Liver (tissue), 9 donors: ENCODE measurements around the gene ST3GAL4. TPM values are rescaled to one million over a fixed set of nuclear protein-coding genes. Genes with fewer than 3 reads are reported as not detected.

Experiments used
- DNase-seq: peaks from one replicate; pipeline ENCODE4 v3.0.0-alpha.2; 2017; ENCODE audit warnings: low spot score
- H3K27ac ChIP-seq, 2 donors: one replicate each; pipeline ENCODE4 v1.7.0; 2013; ENCODE audit warnings: inconsistent platforms in 2 of 2, low read length in 2 of 2, control low read depth in 1 of 2, low read depth in 1 of 2, mild to moderate bottlenecking in 1 of 2
- H3K27me3 ChIP-seq, 4 donors: one replicate each; pipeline versions ENCODE4 v1.6.1 to v1.7.0; 2013; ENCODE audit warnings: low read length in 3 of 4, inconsistent platforms in 1 of 4, mild to moderate bottlenecking in 1 of 4, moderate library complexity in 1 of 4; ENCODE audit not compliant: control insufficient read depth in 4 of 4, insufficient read depth in 4 of 4
- H3K36me3 ChIP-seq, 4 donors: one replicate each; pipeline versions ENCODE4 v1.6.1 to v1.7.0; 2013; ENCODE audit warnings: low read length in 3 of 4, mild to moderate bottlenecking in 3 of 4, low read depth in 1 of 4, moderate library complexity in 1 of 4; ENCODE audit not compliant: control insufficient read depth in 4 of 4, insufficient read depth in 3 of 4
- H3K4me1 ChIP-seq, 4 donors: one replicate each; pipeline versions ENCODE4 v1.6.1 to v1.7.0; 2013; ENCODE audit warnings: low read length in 3 of 4, mild to moderate bottlenecking in 3 of 4, moderate library complexity in 1 of 4; ENCODE audit not compliant: control insufficient read depth in 4 of 4, insufficient read depth in 4 of 4
- H3K4me3 ChIP-seq, 3 donors: one replicate each; pipeline versions ENCODE4 v1.6.1 to v1.7.0; 2013; ENCODE audit warnings: low read length in 3 of 3, control low read depth in 1 of 3, low read depth in 1 of 3, mild to moderate bottlenecking in 1 of 3
- H3K9ac ChIP-seq, 2 donors: one replicate each; pipeline ENCODE4 v1.7.0; 2013; ENCODE audit warnings: low read length in 2 of 2, mild to moderate bottlenecking in 2 of 2, moderate library complexity in 2 of 2, control low read depth in 1 of 2, low read depth in 1 of 2
- H3K9me3 ChIP-seq, 4 donors: one replicate each; pipeline versions ENCODE4 v1.6.1 to v1.7.0; 2013; ENCODE audit warnings: low read length in 3 of 4; ENCODE audit not compliant: control insufficient read depth in 4 of 4
- EGR1 ChIP-seq, 2 donors: IDR thresholded peaks; 2 replicates each; pipeline ENCODE4 v1.6.1; 2016 to 2018; ENCODE audit warnings: antibody characterized with exemption in 2 of 2, low read depth in 2 of 2
- FOXA1 ChIP-seq: IDR thresholded peaks from 2 replicates; pipeline ENCODE4 v1.6.1; 2016; ENCODE audit warnings: antibody characterized with exemption
- FOXA2 ChIP-seq: IDR thresholded peaks from 2 replicates; pipeline ENCODE4 v1.6.1; 2016; ENCODE audit warnings: antibody characterized with exemption
- GABPA ChIP-seq, 2 donors: IDR thresholded peaks in 1 of 2; conservative IDR thresholded peaks in 1 of 2; 2 replicates each; pipeline ENCODE4 v1.6.1; 2016; ENCODE audit warnings: antibody characterized with exemption in 2 of 2, mild to moderate bottlenecking in 1 of 2, moderate library complexity in 1 of 2
- HNF4A ChIP-seq, 2 donors: conservative IDR thresholded peaks; 2 replicates each; pipeline ENCODE4 v1.6.1; 2016; ENCODE audit warnings: antibody characterized with exemption in 2 of 2, mild to moderate bottlenecking in 2 of 2
- HNF4G ChIP-seq: IDR thresholded peaks from 2 replicates; pipeline ENCODE4 v1.6.1; 2016; ENCODE audit warnings: antibody characterized with exemption
- JUND ChIP-seq, 2 donors: IDR thresholded peaks; 2 replicates each; pipeline ENCODE4 v1.6.1; 2016; ENCODE audit warnings: antibody characterized with exemption in 2 of 2
- NR2F2 ChIP-seq: IDR thresholded peaks from 2 replicates; pipeline ENCODE4 v1.6.1; 2016; ENCODE audit warnings: antibody characterized with exemption
- RAD21 ChIP-seq, 2 donors: IDR thresholded peaks; 2 replicates each; pipeline ENCODE4 v1.6.1; 2016; ENCODE audit warnings: antibody characterized with exemption in 2 of 2, mild to moderate bottlenecking in 2 of 2
- RXRA ChIP-seq, 2 donors: IDR thresholded peaks; 2 replicates each; pipeline ENCODE4 v1.6.1; 2017 to 2018; ENCODE audit warnings: antibody characterized with exemption in 2 of 2, mild to moderate bottlenecking in 1 of 2
- SP1 ChIP-seq: IDR thresholded peaks from 2 replicates; pipeline ENCODE4 v1.6.1; 2018; ENCODE audit warnings: antibody characterized with exemption, mild to moderate bottlenecking
- YY1 ChIP-seq: IDR thresholded peaks from 2 replicates; pipeline ENCODE4 v1.6.1; 2016; ENCODE audit warnings: antibody characterized with exemption, mild to moderate bottlenecking
- WGBS: extraction: QIAGEN DNeasy Blood & Tissue Kit; methylation state at CpG from one replicate; pipeline ENCODE4 v1.1.7; 2013; 5-methylcytosine and 5-hydroxymethylcytosine counted together
- polyA plus RNA-seq, 2 donors: library from polyadenylated mRNA; stranded (reverse) in 1 of 2; unstranded in 1 of 2; fragments of 200-250 nt in 1 of 2; fragments of >200 nt in 1 of 2; fragmentation: Nextera tagmentation in 1 of 2; extraction: Ambion mirVana in 1 of 2; gene quantifications; one replicate each; pipeline versions ENCODE4 v1.2.1 to v1.2.3, GENCODE V29; 2013 to 2015
- total RNA-seq, 2 donors: library from RNA; depleted of rRNA; stranded (reverse); fragments of >200 nt; gene quantifications; one replicate each; pipeline ENCODE4 v1.2.3, GENCODE V29; 2014
- TF ChIP-seq, protein P1 (sequence below): IDR thresholded peaks from 2 replicates; pipeline ENCODE4 v1.6.1; 2016; ENCODE audit warnings: antibody characterized with exemption, mild to moderate bottlenecking
- TF ChIP-seq, protein P2 (sequence below): fragments of 150-350 bp; IDR thresholded peaks from 2 replicates; pipeline ENCODE4 v1.5.1; 2017; ENCODE audit warnings: improper control_type of control experiment, low read depth, low read length; ENCODE audit not compliant: missing input control
- TF ChIP-seq, protein P3 (sequence below): IDR thresholded peaks from 2 replicates; pipeline ENCODE4 v1.6.1; 2016; ENCODE audit warnings: antibody characterized with exemption
- TF ChIP-seq, protein P4 (sequence below): IDR thresholded peaks from 2 replicates; pipeline ENCODE4 v1.6.1; 2016; ENCODE audit warnings: antibody characterized with exemption
- donor health status: healthy.
- donor health status: healthy.
- donor health status: healthy.
- donor health status: healthy.
- donor health status: healthy.

The ST3GAL4 gene
- total and polyA plus RNA-seq, 4 donors, result 4.5 to 18.4 (median 10.6) TPM

DNA sequence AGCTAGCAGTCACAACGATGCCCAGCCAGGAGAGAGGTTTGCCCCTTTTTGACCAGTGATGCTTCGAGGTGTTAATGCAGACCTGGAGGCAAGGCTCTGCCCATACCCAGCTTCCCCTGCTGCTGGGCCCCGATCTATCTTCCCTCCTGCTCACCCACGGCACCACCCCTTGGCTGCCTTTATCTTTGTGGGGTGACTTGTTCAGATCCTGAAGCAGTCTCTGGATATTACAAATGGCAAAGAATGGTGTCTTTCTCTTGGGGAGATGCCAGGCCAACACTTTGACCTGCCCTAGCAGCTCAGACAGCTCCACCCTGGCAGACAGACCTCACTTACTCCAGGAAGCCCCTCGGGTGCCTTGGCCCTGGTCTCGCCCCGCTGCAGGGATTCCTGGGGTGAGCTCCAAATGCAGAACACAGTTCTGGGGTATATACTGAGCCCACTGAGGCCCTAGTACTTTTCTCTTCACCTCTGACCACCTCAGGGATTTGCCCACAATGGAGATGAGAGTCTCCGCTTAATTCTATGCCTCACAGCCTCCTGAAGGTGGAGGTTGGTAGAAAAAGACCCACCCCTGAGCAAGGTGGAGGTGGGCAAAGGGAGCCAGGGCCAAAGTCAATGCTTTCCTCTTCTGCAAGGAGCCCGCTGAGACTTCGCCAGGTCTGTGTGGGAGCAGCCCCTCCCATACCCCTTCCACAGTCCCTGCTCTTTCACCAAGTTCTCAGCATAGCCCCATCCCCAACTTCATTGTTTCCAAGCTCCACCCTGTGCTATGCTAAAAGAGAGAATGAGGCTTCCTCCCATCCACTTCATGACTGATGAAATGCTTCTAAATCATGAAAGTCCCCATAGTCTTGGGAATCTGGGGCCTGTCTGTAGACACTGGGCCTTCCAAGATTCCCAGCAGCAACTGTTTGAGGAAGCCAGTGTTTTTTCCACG, 11.1 kb upstream of the ST3GAL4 start:
- H3K27me3 ChIP-seq, result no peaks in the 10 kb centered on the region
- H3K4me3 ChIP-seq, result no peak overlapping the region
- 93% methylated on average over 11 of the region's 11 CpGs for WGBS
- H3K36me3 ChIP-seq, result peaks cover 10 to 61% (median 32%) of the 10 kb centered on the region in 4 donors
- H3K27ac ChIP-seq, result peak overlapping the region in 1 of 2 donors; percentile 8
- DNase-seq, result no peak
- no peaks in the 10 kb centered on the region for H3K9me3 ChIP-seq
- peaks cover 0 to 2% (median 0%) of the 10 kb centered on the region in 4 donors for H3K4me1 ChIP-seq
- H3K9ac ChIP-seq, result no peak overlapping the region
- TF ChIP-seq, protein P1, sequence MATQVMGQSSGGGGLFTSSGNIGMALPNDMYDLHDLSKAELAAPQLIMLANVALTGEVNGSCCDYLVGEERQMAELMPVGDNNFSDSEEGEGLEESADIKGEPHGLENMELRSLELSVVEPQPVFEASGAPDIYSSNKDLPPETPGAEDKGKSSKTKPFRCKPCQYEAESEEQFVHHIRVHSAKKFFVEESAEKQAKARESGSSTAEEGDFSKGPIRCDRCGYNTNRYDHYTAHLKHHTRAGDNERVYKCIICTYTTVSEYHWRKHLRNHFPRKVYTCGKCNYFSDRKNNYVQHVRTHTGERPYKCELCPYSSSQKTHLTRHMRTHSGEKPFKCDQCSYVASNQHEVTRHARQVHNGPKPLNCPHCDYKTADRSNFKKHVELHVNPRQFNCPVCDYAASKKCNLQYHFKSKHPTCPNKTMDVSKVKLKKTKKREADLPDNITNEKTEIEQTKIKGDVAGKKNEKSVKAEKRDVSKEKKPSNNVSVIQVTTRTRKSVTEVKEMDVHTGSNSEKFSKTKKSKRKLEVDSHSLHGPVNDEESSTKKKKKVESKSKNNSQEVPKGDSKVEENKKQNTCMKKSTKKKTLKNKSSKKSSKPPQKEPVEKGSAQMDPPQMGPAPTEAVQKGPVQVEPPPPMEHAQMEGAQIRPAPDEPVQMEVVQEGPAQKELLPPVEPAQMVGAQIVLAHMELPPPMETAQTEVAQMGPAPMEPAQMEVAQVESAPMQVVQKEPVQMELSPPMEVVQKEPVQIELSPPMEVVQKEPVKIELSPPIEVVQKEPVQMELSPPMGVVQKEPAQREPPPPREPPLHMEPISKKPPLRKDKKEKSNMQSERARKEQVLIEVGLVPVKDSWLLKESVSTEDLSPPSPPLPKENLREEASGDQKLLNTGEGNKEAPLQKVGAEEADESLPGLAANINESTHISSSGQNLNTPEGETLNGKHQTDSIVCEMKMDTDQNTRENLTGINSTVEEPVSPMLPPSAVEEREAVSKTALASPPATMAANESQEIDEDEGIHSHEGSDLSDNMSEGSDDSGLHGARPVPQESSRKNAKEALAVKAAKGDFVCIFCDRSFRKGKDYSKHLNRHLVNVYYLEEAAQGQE, result no peak
- no peak for TF ChIP-seq YY1
- no peak for TF ChIP-seq EGR1 (IDR thresholded peaks at IDR 0.05; ENCODE audit: low read depth in 2 of 2)
- no peak for TF ChIP-seq FOXA2
- TF ChIP-seq, protein P2, sequence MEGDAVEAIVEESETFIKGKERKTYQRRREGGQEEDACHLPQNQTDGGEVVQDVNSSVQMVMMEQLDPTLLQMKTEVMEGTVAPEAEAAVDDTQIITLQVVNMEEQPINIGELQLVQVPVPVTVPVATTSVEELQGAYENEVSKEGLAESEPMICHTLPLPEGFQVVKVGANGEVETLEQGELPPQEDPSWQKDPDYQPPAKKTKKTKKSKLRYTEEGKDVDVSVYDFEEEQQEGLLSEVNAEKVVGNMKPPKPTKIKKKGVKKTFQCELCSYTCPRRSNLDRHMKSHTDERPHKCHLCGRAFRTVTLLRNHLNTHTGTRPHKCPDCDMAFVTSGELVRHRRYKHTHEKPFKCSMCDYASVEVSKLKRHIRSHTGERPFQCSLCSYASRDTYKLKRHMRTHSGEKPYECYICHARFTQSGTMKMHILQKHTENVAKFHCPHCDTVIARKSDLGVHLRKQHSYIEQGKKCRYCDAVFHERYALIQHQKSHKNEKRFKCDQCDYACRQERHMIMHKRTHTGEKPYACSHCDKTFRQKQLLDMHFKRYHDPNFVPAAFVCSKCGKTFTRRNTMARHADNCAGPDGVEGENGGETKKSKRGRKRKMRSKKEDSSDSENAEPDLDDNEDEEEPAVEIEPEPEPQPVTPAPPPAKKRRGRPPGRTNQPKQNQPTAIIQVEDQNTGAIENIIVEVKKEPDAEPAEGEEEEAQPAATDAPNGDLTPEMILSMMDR, result no peak
- no peak for TF ChIP-seq HNF4A (conservative IDR thresholded peaks at IDR 0.05)
- no peak for TF ChIP-seq JUND (IDR thresholded peaks at IDR 0.05)
- no peak for TF ChIP-seq FOXA1

DNA sequence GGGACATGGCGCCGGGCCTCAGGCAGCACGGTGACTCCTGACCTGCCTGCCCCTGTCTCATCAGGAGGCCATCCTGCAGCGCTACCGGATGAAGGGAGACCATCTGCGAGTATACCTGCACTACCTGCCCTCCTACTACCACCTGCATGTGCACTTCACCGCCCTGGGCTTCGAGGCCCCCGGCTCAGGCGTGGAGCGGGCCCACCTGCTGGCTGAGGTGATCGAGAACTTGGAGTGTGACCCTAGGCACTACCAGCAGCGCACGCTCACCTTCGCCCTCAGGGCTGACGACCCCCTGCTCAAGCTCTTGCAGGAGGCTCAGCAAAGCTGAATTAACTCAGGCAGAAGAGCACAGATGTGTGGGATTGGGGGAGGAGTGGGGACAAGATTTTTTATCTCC, 10.2 kb upstream of the ST3GAL4 start:
- Histone ChIP-seq H3K36me3 (peaks cover 10 to 57% (median 30%) of the 10 kb centered on the region in 4 donors), H3K27me3 (no peaks in the 10 kb centered on the region), H3K4me3 (no peak overlapping the region), H3K9me3 (no peaks in the 10 kb centered on the region), H3K9ac (no peak overlapping the region), H3K27ac (peak overlapping the region; percentile 75 to 82), H3K4me1 (peaks cover 0 to 2% (median 0%) of the 10 kb centered on the region in 4 donors)
- WGBS, result 96% methylated on average over 16 of the region's 16 CpGs
- DNase-seq, result no peak
- TF ChIP-seq RAD21 (IDR thresholded peaks at IDR 0.05), result no peak
- TF ChIP-seq NR2F2, result no peak
- no peak for TF ChIP-seq EGR1 (IDR thresholded peaks at IDR 0.05; ENCODE audit: low read depth in 2 of 2)
- TF ChIP-seq RXRA (IDR thresholded peaks at IDR 0.05), result no peak
- TF ChIP-seq, protein P2, result no peak
- TF ChIP-seq FOXA2, result no peak
- TF ChIP-seq, protein P3, sequence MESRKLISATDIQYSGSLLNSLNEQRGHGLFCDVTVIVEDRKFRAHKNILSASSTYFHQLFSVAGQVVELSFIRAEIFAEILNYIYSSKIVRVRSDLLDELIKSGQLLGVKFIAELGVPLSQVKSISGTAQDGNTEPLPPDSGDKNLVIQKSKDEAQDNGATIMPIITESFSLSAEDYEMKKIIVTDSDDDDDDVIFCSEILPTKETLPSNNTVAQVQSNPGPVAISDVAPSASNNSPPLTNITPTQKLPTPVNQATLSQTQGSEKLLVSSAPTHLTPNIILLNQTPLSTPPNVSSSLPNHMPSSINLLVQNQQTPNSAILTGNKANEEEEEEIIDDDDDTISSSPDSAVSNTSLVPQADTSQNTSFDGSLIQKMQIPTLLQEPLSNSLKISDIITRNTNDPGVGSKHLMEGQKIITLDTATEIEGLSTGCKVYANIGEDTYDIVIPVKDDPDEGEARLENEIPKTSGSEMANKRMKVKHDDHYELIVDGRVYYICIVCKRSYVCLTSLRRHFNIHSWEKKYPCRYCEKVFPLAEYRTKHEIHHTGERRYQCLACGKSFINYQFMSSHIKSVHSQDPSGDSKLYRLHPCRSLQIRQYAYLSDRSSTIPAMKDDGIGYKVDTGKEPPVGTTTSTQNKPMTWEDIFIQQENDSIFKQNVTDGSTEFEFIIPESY, result no peak
- TF ChIP-seq, protein P1, result no peak
- TF ChIP-seq, protein P4, sequence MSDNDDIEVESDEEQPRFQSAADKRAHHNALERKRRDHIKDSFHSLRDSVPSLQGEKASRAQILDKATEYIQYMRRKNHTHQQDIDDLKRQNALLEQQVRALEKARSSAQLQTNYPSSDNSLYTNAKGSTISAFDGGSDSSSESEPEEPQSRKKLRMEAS, result no peak
- TF ChIP-seq JUND (IDR thresholded peaks at IDR 0.05), result no peak
- TF ChIP-seq GABPA (IDR thresholded peaks at IDR 0.05 in 1 of 2, conservative IDR thresholded peaks at IDR 0.05 in 1 of 2), result no peak
- no peak for TF ChIP-seq YY1
- TF ChIP-seq SP1, result no peak
- no peak for TF ChIP-seq HNF4A (conservative IDR thresholded peaks at IDR 0.05)
- TF ChIP-seq FOXA1, result no peak
- no peak for TF ChIP-seq HNF4G
